Peyer's patch (tissue), 4 donors: ENCODE data around the gene OR14C36.

ENCODE experiments used
- POLR2A ChIP-seq, 2 donors: fragments of 450-650 bp; IDR thresholded peaks; one replicate each; pipeline ENCODE4 v1.5.1; 2017; ENCODE audit warnings: antibody characterized with exemption in 2 of 2, mild to moderate bottlenecking in 2 of 2, moderate library complexity in 2 of 2
- TF ChIP-seq, protein P1 (sequence below), 6 experiments: fragments of 450-650 bp in 4 of 6; fragments of 200-600 bp in 2 of 6; sonication (generic) in 1 of 6; IDR thresholded peaks; one replicate each; pipeline ENCODE4 v1.5.1; 2017 to 2019; ENCODE audit warnings: antibody characterized with exemption in 6 of 6, mild to moderate bottlenecking in 3 of 6, moderate library complexity in 1 of 6

DNA sequence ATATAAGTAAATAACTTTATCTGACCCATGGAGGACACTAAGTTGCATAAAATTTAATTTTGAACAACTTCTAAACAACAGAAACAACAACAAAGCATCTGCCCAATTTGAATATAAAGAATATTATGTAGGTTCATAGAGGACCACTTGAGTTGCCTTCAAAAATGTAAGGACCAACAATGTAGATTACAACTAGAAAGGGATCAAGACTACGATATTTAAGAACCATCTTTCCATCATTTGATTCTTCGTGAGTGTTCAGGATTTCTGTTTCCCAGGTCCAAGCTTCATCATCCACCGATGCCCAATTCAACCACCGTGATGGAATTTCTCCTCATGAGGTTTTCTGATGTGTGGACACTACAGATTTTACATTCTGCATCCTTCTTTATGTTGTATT, at the start of gene OR14C36:
- TF ChIP-seq, protein P1, sequence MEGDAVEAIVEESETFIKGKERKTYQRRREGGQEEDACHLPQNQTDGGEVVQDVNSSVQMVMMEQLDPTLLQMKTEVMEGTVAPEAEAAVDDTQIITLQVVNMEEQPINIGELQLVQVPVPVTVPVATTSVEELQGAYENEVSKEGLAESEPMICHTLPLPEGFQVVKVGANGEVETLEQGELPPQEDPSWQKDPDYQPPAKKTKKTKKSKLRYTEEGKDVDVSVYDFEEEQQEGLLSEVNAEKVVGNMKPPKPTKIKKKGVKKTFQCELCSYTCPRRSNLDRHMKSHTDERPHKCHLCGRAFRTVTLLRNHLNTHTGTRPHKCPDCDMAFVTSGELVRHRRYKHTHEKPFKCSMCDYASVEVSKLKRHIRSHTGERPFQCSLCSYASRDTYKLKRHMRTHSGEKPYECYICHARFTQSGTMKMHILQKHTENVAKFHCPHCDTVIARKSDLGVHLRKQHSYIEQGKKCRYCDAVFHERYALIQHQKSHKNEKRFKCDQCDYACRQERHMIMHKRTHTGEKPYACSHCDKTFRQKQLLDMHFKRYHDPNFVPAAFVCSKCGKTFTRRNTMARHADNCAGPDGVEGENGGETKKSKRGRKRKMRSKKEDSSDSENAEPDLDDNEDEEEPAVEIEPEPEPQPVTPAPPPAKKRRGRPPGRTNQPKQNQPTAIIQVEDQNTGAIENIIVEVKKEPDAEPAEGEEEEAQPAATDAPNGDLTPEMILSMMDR (IDR thresholded peaks at IDR 0.05), result no peak
- TF ChIP-seq POLR2A (IDR thresholded peaks at IDR 0.05), result no peak
